ENCODE data around the gene RNF150.
"Not testable (repeated sequence)": the region's sequence is repeated elsewhere in the genome, so short reads cannot be mapped to it uniquely, and the experiment has no call there.

RNF150 gene

DNA sequence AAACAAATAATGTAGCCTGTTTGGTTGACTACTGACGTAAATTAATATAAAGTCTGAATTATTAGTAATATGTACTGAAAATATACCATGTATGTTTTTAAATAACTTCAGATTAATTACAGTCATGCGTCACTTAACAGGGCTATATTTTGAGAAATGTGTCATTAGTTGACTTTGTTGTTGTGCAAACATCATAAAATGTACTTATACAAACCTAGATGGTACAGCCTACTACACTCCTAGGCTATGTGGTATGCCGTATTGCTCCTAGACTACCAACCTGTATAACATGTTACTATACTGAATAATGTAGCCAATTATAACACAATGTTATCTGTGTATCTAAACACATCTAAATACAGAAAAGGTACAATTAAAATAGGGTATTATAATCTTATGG lies 66.6 kb downstream of the RNF150 start:
- Histone ChIP-seq H3K27me3 (ENCODE audit: low read depth, low read length) (no peaks in the 10 kb centered on the region), H3K9me3 (ENCODE audit: control insufficient read depth in 1 of 2, low read length in 2 of 2) (no peaks in the 10 kb centered on the region), H3K36me3 (ENCODE audit: control insufficient read depth in 1 of 2, insufficient read depth in 2 of 2, low read length in 2 of 2) (no peaks in the 10 kb centered on the region), H3K27ac (ENCODE audit: low read length) (no peak overlapping the region), H3K4me1 (ENCODE audit: control insufficient read depth in 1 of 2, insufficient read depth in 2 of 2, low read length in 2 of 2) (peaks cover 0 to 5% of the 10 kb centered on the region in 2 donors), H3K4me3 (ENCODE audit: low read depth in 1 of 2, low read length in 2 of 2) (no peak overlapping the region)

DNA sequence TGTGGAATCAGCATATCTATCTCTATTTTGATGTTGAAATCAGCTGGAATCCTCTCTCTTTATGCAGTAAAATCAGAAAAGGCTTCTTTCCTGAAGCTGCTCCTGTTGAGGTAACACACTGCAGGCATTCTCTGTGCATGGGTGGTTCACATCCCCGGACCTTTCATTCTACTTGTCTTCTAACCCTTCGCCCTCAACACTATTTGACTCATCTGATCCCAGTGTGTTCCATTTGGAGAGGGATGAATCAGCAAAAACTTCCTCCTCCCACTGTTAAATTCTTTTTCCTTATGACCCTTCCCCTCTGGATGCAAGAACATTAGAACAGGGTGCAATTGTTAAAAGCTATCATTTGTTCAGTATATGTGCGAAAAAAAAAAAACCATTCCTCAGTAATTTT lies 67.4 kb downstream of the RNF150 start:
- Histone ChIP-seq H3K4me1 (ENCODE audit: control insufficient read depth in 1 of 2, insufficient read depth in 2 of 2, low read length in 2 of 2) (peaks cover 0 to 5% of the 10 kb centered on the region in 2 donors), H3K27ac (ENCODE audit: low read length) (no peak overlapping the region), H3K9me3 (ENCODE audit: control insufficient read depth in 1 of 2, low read length in 2 of 2) (no peaks in the 10 kb centered on the region)

DNA sequence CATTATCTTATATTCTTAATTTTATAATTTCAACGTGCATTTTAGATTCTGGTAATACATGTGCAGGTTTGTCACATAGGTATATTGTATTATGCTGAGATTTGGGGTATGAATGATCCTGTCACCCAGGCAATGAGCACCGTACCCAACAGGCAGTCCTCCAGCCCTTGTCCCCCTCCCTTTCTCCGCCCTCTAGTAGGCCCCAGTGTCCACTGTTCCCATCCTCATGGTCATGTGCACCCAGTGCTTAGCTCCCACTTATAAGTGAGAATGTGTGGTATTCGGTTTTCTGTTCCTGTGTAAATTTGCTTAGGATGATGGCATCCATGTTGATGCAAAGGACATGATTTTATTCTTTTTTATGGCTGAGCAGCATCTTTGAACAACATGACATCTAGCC lies 70.6 kb downstream of the RNF150 start:
- Histone ChIP-seq H3K4me3 (ENCODE audit: low read depth in 1 of 2, low read length in 2 of 2) (no peak overlapping the region), H3K36me3 (ENCODE audit: control insufficient read depth in 1 of 2, insufficient read depth in 2 of 2, low read length in 2 of 2) (no peaks in the 10 kb centered on the region), H3K27me3 (ENCODE audit: low read depth, low read length) (no peaks in the 10 kb centered on the region), H3K4me1 (ENCODE audit: control insufficient read depth in 1 of 2, insufficient read depth in 2 of 2, low read length in 2 of 2) (peaks cover 0 to 5% of the 10 kb centered on the region in 2 donors), H3K27ac (ENCODE audit: low read length) (no peak overlapping the region), H3K9me3 (ENCODE audit: control insufficient read depth in 1 of 2, low read length in 2 of 2) (no peaks in the 10 kb centered on the region)

More for the DNA sequence above, 67.4 kb downstream of the RNF150 start:
- no peak overlapping the region for H3K4me3 ChIP-seq (ENCODE audit: low read depth in 1 of 2, low read length in 2 of 2)
- no peaks in the 10 kb centered on the region for H3K27me3 ChIP-seq (ENCODE audit: low read depth, low read length)
- no peaks in the 10 kb centered on the region for H3K36me3 ChIP-seq (ENCODE audit: control insufficient read depth in 1 of 2, insufficient read depth in 2 of 2, low read length in 2 of 2)

DNA sequence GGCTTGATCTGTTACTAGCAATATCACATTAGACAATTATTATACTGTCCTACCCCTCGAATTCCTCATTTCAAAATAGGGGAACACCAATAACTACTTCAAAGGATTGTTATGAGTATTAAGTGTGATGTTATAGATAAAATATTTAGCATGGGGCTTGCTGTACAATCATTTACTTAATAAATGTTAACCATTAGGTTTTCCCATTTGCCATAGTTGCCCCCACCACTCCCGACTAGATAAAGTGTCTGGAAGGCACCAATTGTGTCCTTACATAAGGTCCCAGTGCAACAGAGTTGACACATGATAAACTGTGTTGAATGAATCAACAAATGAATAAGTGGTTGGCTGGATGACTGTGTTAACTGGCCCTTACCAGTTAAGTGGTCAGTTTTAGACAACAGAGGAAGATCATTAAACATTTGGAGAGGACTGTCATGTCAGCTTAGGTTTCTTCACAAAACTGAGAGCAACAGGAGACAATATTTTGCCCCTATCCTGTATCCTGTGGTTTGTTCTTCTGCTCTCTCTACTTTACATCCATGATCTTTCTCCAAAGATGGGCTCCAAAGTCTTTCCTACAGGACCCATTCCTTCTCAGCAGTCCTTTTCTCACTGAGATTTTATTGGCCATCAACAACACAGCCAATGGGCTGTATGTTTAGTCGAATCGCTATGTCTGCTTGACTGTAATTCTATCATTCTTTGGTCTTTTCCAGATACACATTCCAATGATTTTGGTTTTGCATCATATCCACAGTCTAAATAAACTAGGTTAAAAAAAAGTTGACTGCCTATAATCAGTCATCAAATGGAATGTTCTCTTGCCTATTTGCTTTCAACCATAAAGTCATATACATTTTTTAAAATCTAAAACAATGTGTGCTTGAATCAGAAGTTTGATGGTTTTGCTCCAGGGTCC lies 74.4 kb downstream of the RNF150 start:
- Histone ChIP-seq H3K9me3 (ENCODE audit: control insufficient read depth in 1 of 2, low read length in 2 of 2) (no peaks in the 10 kb centered on the region), H3K27ac (ENCODE audit: low read length) (no peak overlapping the region), H3K27me3 (ENCODE audit: low read depth, low read length) (no peaks in the 10 kb centered on the region), H3K36me3 (ENCODE audit: control insufficient read depth in 1 of 2, insufficient read depth in 2 of 2, low read length in 2 of 2) (no peaks in the 10 kb centered on the region), H3K4me1 (ENCODE audit: control insufficient read depth in 1 of 2, insufficient read depth in 2 of 2, low read length in 2 of 2) (no peaks in the 10 kb centered on the region), H3K4me3 (ENCODE audit: low read depth in 1 of 2, low read length in 2 of 2) (no peak overlapping the region)

DNA sequence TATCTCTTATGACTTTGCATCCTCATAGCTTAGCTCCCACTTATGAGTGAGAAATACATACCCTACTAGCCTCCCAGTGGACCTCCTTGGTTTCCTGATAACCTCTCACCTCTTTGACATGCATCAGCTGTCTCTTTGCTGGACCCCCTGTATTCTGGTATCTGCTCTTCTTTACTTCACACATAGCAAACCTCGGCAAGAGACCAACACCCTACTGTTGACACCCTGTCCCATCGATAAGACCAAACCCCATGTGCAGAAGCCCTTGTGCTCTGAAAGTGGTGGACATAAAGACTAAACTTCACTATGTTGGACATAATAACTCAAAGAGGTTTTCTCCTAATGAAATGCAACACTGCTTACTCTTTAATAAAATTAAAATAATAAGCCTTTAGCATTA lies 75.7 kb downstream of the RNF150 start:
- H3K36me3 ChIP-seq (ENCODE audit: control insufficient read depth in 1 of 2, insufficient read depth in 2 of 2, low read length in 2 of 2) = no peaks in the 10 kb centered on the region
- H3K4me1 ChIP-seq (ENCODE audit: control insufficient read depth in 1 of 2, insufficient read depth in 2 of 2, low read length in 2 of 2) = no peaks in the 10 kb centered on the region
- no peaks in the 10 kb centered on the region for H3K27me3 ChIP-seq (ENCODE audit: low read depth, low read length)
- H3K27ac ChIP-seq (ENCODE audit: low read length) = no peak overlapping the region
- no peak overlapping the region for H3K4me3 ChIP-seq (ENCODE audit: low read depth in 1 of 2, low read length in 2 of 2)
- no peaks in the 10 kb centered on the region for H3K9me3 ChIP-seq (ENCODE audit: control insufficient read depth in 1 of 2, low read length in 2 of 2)

DNA sequence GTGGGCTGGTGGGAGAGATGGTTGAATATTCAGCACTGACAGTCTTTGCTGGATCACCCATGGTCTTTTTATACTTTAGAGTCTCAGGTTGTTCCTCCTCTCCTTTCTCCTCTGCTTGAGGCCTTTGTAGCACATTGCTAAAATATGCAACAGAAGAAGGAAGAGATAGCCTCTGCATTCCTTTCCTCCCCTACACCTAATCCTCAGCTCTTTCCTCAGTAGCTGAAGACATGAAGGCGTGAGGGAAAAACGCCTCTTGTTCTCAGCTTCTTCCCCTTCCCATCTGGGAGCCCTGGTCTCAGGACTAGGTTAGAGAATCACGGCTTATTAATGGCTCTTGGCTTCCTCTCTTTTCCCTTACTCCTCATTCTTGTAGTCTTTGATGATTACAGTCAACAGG lies 76.8 kb downstream of the RNF150 start:
- Histone ChIP-seq H3K4me3 (ENCODE audit: low read depth in 1 of 2, low read length in 2 of 2) (no peak overlapping the region), H3K4me1 (ENCODE audit: control insufficient read depth in 1 of 2, insufficient read depth in 2 of 2, low read length in 2 of 2) (no peaks in the 10 kb centered on the region), H3K27me3 (ENCODE audit: low read depth, low read length) (no peaks in the 10 kb centered on the region), H3K36me3 (ENCODE audit: control insufficient read depth in 1 of 2, insufficient read depth in 2 of 2, low read length in 2 of 2) (no peaks in the 10 kb centered on the region), H3K9me3 (ENCODE audit: control insufficient read depth in 1 of 2, low read length in 2 of 2) (peaks cover 0 to 3% of the 10 kb centered on the region in 2 donors), H3K27ac (ENCODE audit: low read length) (no peak overlapping the region)

DNA sequence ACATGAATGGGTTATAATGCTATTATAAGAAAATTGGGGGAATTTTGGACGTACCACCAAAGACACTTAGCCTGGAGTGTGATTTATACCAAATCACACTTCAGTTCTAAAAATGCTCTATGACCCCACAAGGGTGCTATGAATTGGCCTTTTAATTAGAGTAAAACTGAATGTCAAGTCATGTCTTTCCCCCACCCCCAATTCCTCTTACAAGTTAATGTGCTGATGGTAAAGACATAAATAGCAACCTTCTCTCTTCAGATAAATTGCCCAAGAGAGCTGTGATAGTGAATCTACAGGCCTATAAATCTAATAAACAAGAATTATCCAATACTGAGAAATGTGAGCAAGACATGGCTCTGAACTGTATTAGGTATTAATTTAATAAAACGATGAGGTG lies 78.8 kb downstream of the RNF150 start:
- Histone ChIP-seq H3K9me3 (ENCODE audit: control insufficient read depth in 1 of 2, low read length in 2 of 2) (peaks cover 0 to 3% of the 10 kb centered on the region in 2 donors), H3K4me1 (ENCODE audit: control insufficient read depth in 1 of 2, insufficient read depth in 2 of 2, low read length in 2 of 2) (no peaks in the 10 kb centered on the region), H3K27me3 (ENCODE audit: low read depth, low read length) (no peaks in the 10 kb centered on the region), H3K36me3 (ENCODE audit: control insufficient read depth in 1 of 2, insufficient read depth in 2 of 2, low read length in 2 of 2) (no peaks in the 10 kb centered on the region), H3K4me3 (ENCODE audit: low read depth in 1 of 2, low read length in 2 of 2) (no peak overlapping the region), H3K27ac (ENCODE audit: low read length) (no peak overlapping the region)

DNA sequence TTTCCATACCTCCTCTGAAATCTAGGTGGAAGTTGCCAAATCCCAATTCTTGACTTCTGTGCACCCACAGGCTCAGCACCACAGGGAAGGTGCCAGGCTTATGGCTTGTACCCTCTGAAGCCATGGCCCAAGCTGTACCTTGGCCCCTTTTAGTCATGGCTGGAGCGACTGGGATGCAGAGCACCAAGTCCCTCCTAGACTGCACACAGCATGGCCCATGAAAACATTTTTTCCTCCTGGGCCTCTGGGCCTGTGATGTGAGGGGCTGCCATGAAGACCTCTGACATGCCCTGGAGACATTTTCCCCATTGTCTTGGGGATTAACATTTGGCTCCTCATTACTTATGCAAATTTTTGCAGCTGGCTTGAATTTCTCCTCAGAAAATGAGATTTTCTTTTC lies 82.3 kb downstream of the RNF150 start:
- not testable (repeated sequence) for H3K4me3 ChIP-seq (ENCODE audit: low read depth in 1 of 2, low read length in 2 of 2); H3K9me3 ChIP-seq (ENCODE audit: control insufficient read depth in 1 of 2, low read length in 2 of 2); H3K4me1 ChIP-seq (ENCODE audit: control insufficient read depth in 1 of 2, insufficient read depth in 2 of 2, low read length in 2 of 2); H3K36me3 ChIP-seq (ENCODE audit: control insufficient read depth in 1 of 2, insufficient read depth in 2 of 2, low read length in 2 of 2); H3K27me3 ChIP-seq (ENCODE audit: low read depth, low read length); H3K27ac ChIP-seq (ENCODE audit: low read length)

DNA sequence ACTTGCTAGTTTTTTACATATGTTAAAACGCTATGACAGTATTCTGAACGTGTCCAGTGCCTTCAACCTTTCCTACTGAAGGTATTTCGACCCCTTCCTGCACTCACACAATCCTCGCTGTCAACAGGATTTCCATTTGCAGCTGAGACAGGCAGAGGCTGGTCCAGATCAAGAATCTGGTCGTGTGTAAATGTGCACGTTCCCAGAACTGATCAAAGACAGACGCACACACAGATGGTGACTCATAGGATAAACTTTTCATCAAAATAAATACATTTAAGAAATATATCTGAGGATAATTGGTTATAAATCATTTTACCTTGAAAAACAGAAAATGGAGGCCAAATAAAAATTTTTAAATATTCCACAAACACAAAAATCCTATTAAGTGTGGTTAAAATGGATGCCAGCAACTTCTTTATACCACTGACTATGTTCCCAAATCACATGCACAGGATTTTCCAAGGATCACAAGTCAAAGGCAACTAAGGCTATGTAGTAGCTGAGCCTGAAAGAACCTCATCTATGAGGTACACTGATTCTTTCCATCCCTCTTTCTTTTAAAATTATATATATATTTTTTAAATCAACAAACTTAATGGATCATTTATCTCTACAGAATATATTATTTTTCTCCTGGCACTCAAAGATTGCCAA lies 85.9 kb downstream of the RNF150 start:
- Histone ChIP-seq H3K4me3 (ENCODE audit: low read depth in 1 of 2, low read length in 2 of 2) (no peak overlapping the region), H3K27ac (ENCODE audit: low read length) (peak overlapping the region; percentile 60), H3K36me3 (ENCODE audit: control insufficient read depth in 1 of 2, insufficient read depth in 2 of 2, low read length in 2 of 2) (no peaks in the 10 kb centered on the region), H3K4me1 (ENCODE audit: control insufficient read depth in 1 of 2, insufficient read depth in 2 of 2, low read length in 2 of 2) (no peaks in the 10 kb centered on the region), H3K9me3 (ENCODE audit: control insufficient read depth in 1 of 2, low read length in 2 of 2) (peaks cover 0 to 3% of the 10 kb centered on the region in 2 donors), H3K27me3 (ENCODE audit: low read depth, low read length) (no peaks in the 10 kb centered on the region)

DNA sequence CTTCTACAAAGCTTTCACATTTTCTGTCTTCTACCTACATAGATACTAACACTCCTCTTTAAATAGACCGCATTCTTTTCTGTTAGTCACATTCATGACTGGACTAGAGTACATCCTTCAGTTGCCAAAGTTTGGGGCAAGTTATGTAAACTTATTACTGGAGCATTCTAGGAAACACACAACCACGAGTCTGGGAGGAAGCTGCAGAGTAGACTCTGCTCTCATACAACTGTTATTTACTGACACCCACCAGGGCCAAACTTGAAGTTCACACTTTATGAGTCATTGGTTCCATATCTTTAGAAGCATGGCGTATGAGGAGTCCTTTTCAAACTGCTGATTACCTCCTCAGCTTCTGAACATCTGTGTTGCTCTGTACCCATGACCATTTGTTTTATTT lies 87.0 kb downstream of the RNF150 start:
- Histone ChIP-seq H3K4me1 (ENCODE audit: control insufficient read depth in 1 of 2, insufficient read depth in 2 of 2, low read length in 2 of 2) (no peaks in the 10 kb centered on the region), H3K36me3 (ENCODE audit: control insufficient read depth in 1 of 2, insufficient read depth in 2 of 2, low read length in 2 of 2) (no peaks in the 10 kb centered on the region), H3K4me3 (ENCODE audit: low read depth in 1 of 2, low read length in 2 of 2) (no peak overlapping the region), H3K9me3 (ENCODE audit: control insufficient read depth in 1 of 2, low read length in 2 of 2) (no peaks in the 10 kb centered on the region), H3K27ac (ENCODE audit: low read length) (peak overlapping the region; percentile 60), H3K27me3 (ENCODE audit: low read depth, low read length) (no peaks in the 10 kb centered on the region)

DNA sequence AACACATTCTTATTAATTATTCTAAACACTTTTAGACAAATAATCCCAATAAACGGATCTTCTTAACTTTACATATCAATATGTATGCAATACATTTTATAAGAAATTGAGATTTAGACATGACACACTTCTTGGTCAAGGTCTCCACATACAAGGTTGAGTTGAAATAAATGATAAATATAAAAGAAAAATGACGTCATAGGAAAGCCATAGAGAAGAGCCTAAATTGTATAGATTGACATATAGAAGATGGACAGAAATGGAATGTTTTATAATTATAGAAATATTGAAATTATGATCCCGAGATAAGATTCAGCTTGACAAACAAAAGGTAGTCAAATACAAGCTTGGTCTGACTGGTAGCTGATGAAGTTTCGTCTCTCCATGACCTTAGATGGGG lies 87.4 kb downstream of the RNF150 start:
- no peaks in the 10 kb centered on the region for H3K4me1 ChIP-seq (ENCODE audit: control insufficient read depth in 1 of 2, insufficient read depth in 2 of 2, low read length in 2 of 2)
- no peaks in the 10 kb centered on the region for H3K27me3 ChIP-seq (ENCODE audit: low read depth, low read length)
- H3K4me3 ChIP-seq (ENCODE audit: low read depth in 1 of 2, low read length in 2 of 2) = no peak overlapping the region
- no peak overlapping the region for H3K27ac ChIP-seq (ENCODE audit: low read length)
- no peaks in the 10 kb centered on the region for H3K36me3 ChIP-seq (ENCODE audit: control insufficient read depth in 1 of 2, insufficient read depth in 2 of 2, low read length in 2 of 2)
- no peaks in the 10 kb centered on the region for H3K9me3 ChIP-seq (ENCODE audit: control insufficient read depth in 1 of 2, low read length in 2 of 2)
